Measurements from ENCODE around the gene PAK1. TPM values are rescaled to one million over a fixed set of nuclear protein-coding genes. Genes with fewer than 3 reads are reported as not detected.

PAK1 gene
- total and polyA plus RNA-seq, 2 donors (not counting 1 experiment from before 2014, with no cell fraction given) = 11.9 to 23.4 TPM

DNA sequence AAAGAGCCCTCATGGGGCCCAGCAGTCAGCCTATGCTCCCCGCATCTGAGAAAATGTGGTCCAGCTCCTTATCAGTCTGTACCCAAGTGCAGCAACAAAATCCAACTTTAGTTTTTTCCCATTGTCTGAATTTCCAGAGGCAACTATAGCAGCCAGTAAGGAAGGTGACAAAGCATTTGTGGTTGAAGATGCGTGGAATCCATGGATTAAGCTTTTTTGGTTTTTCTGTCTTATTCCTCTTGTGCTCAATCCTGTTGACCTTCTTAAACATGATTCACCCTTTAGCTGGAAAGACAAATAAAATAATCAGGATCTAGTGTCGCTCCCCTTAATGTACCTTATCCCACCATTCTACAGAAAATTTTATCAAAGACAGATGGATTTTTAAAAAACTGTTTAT is 186.8 kb downstream of the PAK1 start:
- Histone ChIP-seq H3K4me1 (ENCODE audit: control insufficient read depth in 2 of 2, insufficient read depth in 2 of 2, low read length in 2 of 2) (no peaks in the 10 kb centered on the region), H4K20me1 (ENCODE audit: control insufficient read depth, insufficient read depth, low read length, poor library complexity, severe bottlenecking) (no peaks in the 10 kb centered on the region), H3K9ac (ENCODE audit: low read length) (no peak overlapping the region), H3K27ac (ENCODE audit: low read length in 2 of 2) (no peak overlapping the region), H3K36me3 (replicated peaks in 1 of 2; ENCODE audit: control extremely low read depth in 1 of 2, control insufficient read depth in 1 of 2, extremely low read depth in 1 of 2, insufficient read depth in 2 of 2, low read length in 1 of 2) (no peaks in the 10 kb centered on the region), H3K4me2 (replicated peaks; ENCODE audit: low read depth, low read length, poor library complexity, severe bottlenecking) (no peak overlapping the region), H2AFZ (ENCODE audit: insufficient read depth, low read depth, low read length, poor library complexity, severe bottlenecking) (no peak overlapping the region), H3K27me3 (replicated peaks in 1 of 4; ENCODE audit: control extremely low read depth in 1 of 4, control insufficient read depth in 3 of 4, insufficient read depth in 4 of 4, low read length in 3 of 4) (peaks cover 0 to 2% (median 0%) of the 10 kb centered on the region in 4 experiments), H3K4me3 (ENCODE audit: control extremely low read depth in 1 of 5, extremely low read depth in 1 of 5, insufficient read depth in 1 of 5, low read depth in 2 of 5, low read length in 4 of 5) (no peak overlapping the region), H3K79me2 (ENCODE audit: control insufficient read depth, insufficient read depth, low read length) (no peaks in the 10 kb centered on the region), H3K9me3 (ENCODE audit: control extremely low read depth in 1 of 3, control insufficient read depth in 2 of 3, insufficient read depth in 1 of 3, low read length in 2 of 3) (no peaks in the 10 kb centered on the region)
- ATAC-seq (ENCODE audit: low read depth) = no peak
- DNase-seq = no peak
- no peaks in the 10 kb centered on the region for H3K9me3 Mint-ChIP-seq (ENCODE audit: insufficient read depth)
- H3K27me3 Mint-ChIP-seq = peaks cover 49% of the 10 kb centered on the region
- 100% methylated on average over 2 of the region's 3 CpGs for WGBS (ENCODE audit: insufficient coverage)
- H3K4me3 Mint-ChIP-seq = no peak overlapping the region
- CTCF ChIA-PET = interaction anchor here (2.0 kb wide), 1 partner anchor 20 kb away, joined by 5 read pairs; no protein-coding TSS in a partner anchor
- no peak overlapping the region for H3K27ac Mint-ChIP-seq
- H3K4me1 Mint-ChIP-seq = no peaks in the 10 kb centered on the region
- TF ChIP-seq, protein P1, sequence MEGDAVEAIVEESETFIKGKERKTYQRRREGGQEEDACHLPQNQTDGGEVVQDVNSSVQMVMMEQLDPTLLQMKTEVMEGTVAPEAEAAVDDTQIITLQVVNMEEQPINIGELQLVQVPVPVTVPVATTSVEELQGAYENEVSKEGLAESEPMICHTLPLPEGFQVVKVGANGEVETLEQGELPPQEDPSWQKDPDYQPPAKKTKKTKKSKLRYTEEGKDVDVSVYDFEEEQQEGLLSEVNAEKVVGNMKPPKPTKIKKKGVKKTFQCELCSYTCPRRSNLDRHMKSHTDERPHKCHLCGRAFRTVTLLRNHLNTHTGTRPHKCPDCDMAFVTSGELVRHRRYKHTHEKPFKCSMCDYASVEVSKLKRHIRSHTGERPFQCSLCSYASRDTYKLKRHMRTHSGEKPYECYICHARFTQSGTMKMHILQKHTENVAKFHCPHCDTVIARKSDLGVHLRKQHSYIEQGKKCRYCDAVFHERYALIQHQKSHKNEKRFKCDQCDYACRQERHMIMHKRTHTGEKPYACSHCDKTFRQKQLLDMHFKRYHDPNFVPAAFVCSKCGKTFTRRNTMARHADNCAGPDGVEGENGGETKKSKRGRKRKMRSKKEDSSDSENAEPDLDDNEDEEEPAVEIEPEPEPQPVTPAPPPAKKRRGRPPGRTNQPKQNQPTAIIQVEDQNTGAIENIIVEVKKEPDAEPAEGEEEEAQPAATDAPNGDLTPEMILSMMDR (IDR thresholded peaks at IDR 0.05) = no peak
- no peak for TF ChIP-seq EZH2 (IDR thresholded peaks at IDR 0.05; ENCODE audit: borderline replicate concordance, insufficient read depth, low read depth, low read length, poor library complexity, severe bottlenecking)
- intact Hi-C loops (cut with micrococcal nuclease) = no loop called here
- POLR2A ChIA-PET = no interaction called here

DNA sequence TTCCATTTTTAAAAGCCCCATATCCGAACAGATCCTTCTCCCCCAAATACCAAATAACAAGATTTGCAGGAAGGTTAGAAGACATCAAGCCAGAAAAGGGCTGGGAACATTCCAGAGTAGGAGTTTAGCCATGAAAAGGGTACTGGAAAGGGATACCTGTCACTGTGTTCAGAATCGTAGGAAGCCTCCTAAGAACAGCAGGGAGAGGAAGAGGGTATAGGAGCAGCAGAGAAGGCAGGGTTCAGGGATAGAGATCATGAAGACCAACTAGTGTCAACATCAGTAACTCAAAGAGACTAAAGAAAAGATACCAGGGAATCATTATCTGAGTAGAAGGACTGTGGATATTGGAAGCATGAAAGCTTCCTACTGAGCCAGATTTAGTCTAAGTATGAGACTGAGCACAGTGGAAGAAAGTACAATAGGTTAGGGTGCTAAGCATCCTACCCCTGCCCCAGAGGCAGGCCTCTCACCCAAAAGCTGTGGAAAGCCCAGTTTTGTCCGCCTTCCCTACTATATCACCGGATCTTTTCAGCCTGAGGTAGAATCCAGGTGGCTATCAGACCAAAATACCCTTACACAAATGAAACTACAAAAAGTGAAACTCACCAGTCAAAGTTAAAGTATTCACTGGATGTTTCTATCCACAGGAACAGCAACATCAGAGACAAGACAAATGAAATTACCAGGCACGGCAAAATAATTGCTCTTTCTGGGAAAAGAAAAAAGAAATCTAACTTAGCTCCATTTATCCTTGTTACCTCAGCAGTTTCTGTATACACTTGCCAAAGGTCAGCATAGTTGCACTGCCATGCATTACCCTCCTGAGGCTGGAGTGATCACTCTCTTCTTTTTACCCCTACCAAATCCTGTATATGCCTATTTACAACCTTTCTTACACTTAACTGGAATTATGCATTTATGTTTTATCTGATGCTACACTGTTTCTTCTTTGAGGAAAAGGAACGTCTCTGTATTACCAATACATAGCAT is 189.1 kb downstream of the PAK1 start:
- Histone ChIP-seq H3K27me3 (replicated peaks in 1 of 4; ENCODE audit: control extremely low read depth in 1 of 4, control insufficient read depth in 3 of 4, insufficient read depth in 4 of 4, low read length in 3 of 4) (peaks cover 0 to 5% (median 0%) of the 10 kb centered on the region in 4 experiments), H3K36me3 (replicated peaks in 1 of 2; ENCODE audit: control extremely low read depth in 1 of 2, control insufficient read depth in 1 of 2, extremely low read depth in 1 of 2, insufficient read depth in 2 of 2, low read length in 1 of 2) (no peaks in the 10 kb centered on the region), H3K27ac (ENCODE audit: low read length in 2 of 2) (no peak overlapping the region), H3K9ac (ENCODE audit: low read length) (no peak overlapping the region), H2AFZ (ENCODE audit: insufficient read depth, low read depth, low read length, poor library complexity, severe bottlenecking) (no peak overlapping the region), H3K4me1 (ENCODE audit: control insufficient read depth in 2 of 2, insufficient read depth in 2 of 2, low read length in 2 of 2) (no peaks in the 10 kb centered on the region), H3K79me2 (ENCODE audit: control insufficient read depth, insufficient read depth, low read length) (no peaks in the 10 kb centered on the region), H3K9me3 (ENCODE audit: control extremely low read depth in 1 of 3, control insufficient read depth in 2 of 3, insufficient read depth in 1 of 3, low read length in 2 of 3) (no peaks in the 10 kb centered on the region), H3K4me2 (replicated peaks; ENCODE audit: low read depth, low read length, poor library complexity, severe bottlenecking) (no peak overlapping the region), H3K4me3 (ENCODE audit: control extremely low read depth in 1 of 5, extremely low read depth in 1 of 5, insufficient read depth in 1 of 5, low read depth in 2 of 5, low read length in 4 of 5) (no peak overlapping the region), H4K20me1 (ENCODE audit: control insufficient read depth, insufficient read depth, low read length, poor library complexity, severe bottlenecking) (no peaks in the 10 kb centered on the region)
- POLR2A ChIA-PET = no interaction called here
- TF ChIP-seq EZH2 (IDR thresholded peaks at IDR 0.05; ENCODE audit: borderline replicate concordance, insufficient read depth, low read depth, low read length, poor library complexity, severe bottlenecking) = no peak
- TF ChIP-seq, protein P1 (IDR thresholded peaks at IDR 0.05) = no peak
- Mint-ChIP-seq H3K27me3 (peaks cover 49% of the 10 kb centered on the region), H3K27ac (no peak overlapping the region), H3K4me1 (no peaks in the 10 kb centered on the region), H3K4me3 (no peak overlapping the region), H3K9me3 (ENCODE audit: insufficient read depth) (no peaks in the 10 kb centered on the region)
- no peak for DNase-seq
- WGBS (ENCODE audit: insufficient coverage) = 78% methylated on average over 4 of the region's 6 CpGs
- intact Hi-C loops (cut with micrococcal nuclease) = no loop called here
- CTCF ChIA-PET = interaction anchor here (2.0 kb wide), 1 partner anchor 22 kb away, joined by 5 read pairs; no protein-coding TSS in a partner anchor
- ATAC-seq (ENCODE audit: low read depth) = no peak

All from B cell (primary cell).